ENCODE results near the gene PTPRD.

- TF ChIP-seq CTCF (IDR thresholded peaks at IDR 0.05; ENCODE audit: low read depth, low read length, poor library complexity, severe bottlenecking) (no peak), EZH2phosphoT487 (IDR thresholded peaks at IDR 0.05; ENCODE audit: borderline replicate concordance, low read length) (no peak)
Measured at GRCh38 chr9:10525972-10526371, 86.8 kb downstream of the PTPRD start.

All from DOHH2 (cell line).